HepG2 (cell line): ENCODE measurements around the gene TEX30. TPM values are rescaled to one million over a fixed set of nuclear protein-coding genes. Genes with fewer than 3 reads are reported as not detected.

Experiments used
- ARID4A ChIP-seq: sonication (generic); formaldehyde crosslinking; IDR thresholded peaks from 2 replicates; pipeline ENCODE4 v1.5.0; 2020; ENCODE audit warnings: mild to moderate bottlenecking, missing genetic modification reagents, borderline replicate concordance
- GMEB1 ChIP-seq: sonication (generic); formaldehyde crosslinking; IDR thresholded peaks from 2 replicates; pipeline ENCODE4 v1.5.1; 2020; ENCODE audit warnings: missing genetic modification reagents, mild to moderate bottlenecking, borderline replicate concordance
- HMG20B ChIP-seq: conservative IDR thresholded peaks from 2 replicates; pipeline ENCODE4 v1.6.1; 2016; ENCODE audit warnings: missing genetic modification reagents, missing compliant biosample characterization
- KAT7 ChIP-seq: IDR thresholded peaks from 2 replicates; pipeline ENCODE4 v1.6.1; 2018; ENCODE audit warnings: borderline replicate concordance, missing compliant biosample characterization
- MAFK ChIP-seq, 2 experiments: IDR thresholded peaks in 1 of 2; conservative IDR thresholded peaks in 1 of 2; 2 replicates each; pipeline ENCODE4 v1.6.1; 2011; ENCODE audit warnings: improper control_type of control experiment in 2 of 2, low read length in 2 of 2
- MYPOP ChIP-seq: sonication (generic); formaldehyde crosslinking; IDR thresholded peaks from 2 replicates; pipeline ENCODE4 v1.8.1; 2023; ENCODE audit warnings: mild to moderate bottlenecking, moderate library complexity, missing genetic modification reagents
- REPIN1 ChIP-seq: sonication (generic); formaldehyde crosslinking; IDR thresholded peaks from 2 replicates; pipeline ENCODE4 v1.8.0; 2022; ENCODE audit warnings: missing genetic modification reagents, low read depth, mild to moderate bottlenecking, borderline replicate concordance
- SALL1 ChIP-seq: sonication (generic); formaldehyde crosslinking; IDR thresholded peaks from 2 replicates; pipeline ENCODE4 v1.8.0; 2022; ENCODE audit warnings: mild to moderate bottlenecking, missing genetic modification reagents
- SMAD9 ChIP-seq: sonication (generic); formaldehyde crosslinking; IDR thresholded peaks from 2 replicates; pipeline ENCODE4 v1.5.1; 2020; ENCODE audit warnings: mild to moderate bottlenecking, missing genetic modification reagents
- SMARCE1 ChIP-seq: fragments of 450-650 bp; IDR thresholded peaks from 2 replicates; pipeline ENCODE4 v1.6.1; 2017; ENCODE audit warnings: borderline replicate concordance
- SUZ12 ChIP-seq: fragments of 150-350 bp; IDR thresholded peaks from 2 replicates; pipeline ENCODE4 v1.6.1; 2014; ENCODE audit warnings: low read depth, low read length
- TAF1 ChIP-seq: sonication (generic); formaldehyde crosslinking; IDR thresholded peaks from 2 replicates; pipeline ENCODE4 v1.4.0; 2020; ENCODE audit warnings: missing genetic modification reagents
- USF2 ChIP-seq, 2 experiments: sonication (generic) in 1 of 2; formaldehyde crosslinking in 1 of 2; IDR thresholded peaks; 2 replicates each; pipeline versions ENCODE4 v1.5.1 to v1.6.1; 2011 to 2020; ENCODE audit warnings: borderline replicate concordance in 1 of 2, low read depth in 1 of 2, low read length in 1 of 2, mild to moderate bottlenecking in 1 of 2, missing genetic modification reagents in 1 of 2, moderate library complexity in 1 of 2
- ZBTB21 ChIP-seq: sonication (generic); formaldehyde crosslinking; IDR thresholded peaks from 2 replicates; pipeline ENCODE4 v1.4.0; 2020; ENCODE audit warnings: missing genetic modification reagents
- ZKSCAN5 ChIP-seq: sonication (generic); formaldehyde crosslinking; IDR thresholded peaks from 2 replicates; pipeline ENCODE4 v1.5.1; 2020; ENCODE audit warnings: mild to moderate bottlenecking, missing genetic modification reagents
- ZNF781 ChIP-seq: sonication (generic); formaldehyde crosslinking; IDR thresholded peaks from 2 replicates; pipeline ENCODE4 v1.5.1; 2020; ENCODE audit warnings: borderline replicate concordance, mild to moderate bottlenecking, missing genetic modification reagents; ENCODE audit errors: not compliant biosample characterization
- polyA plus RNA-seq, 8 experiments: library from polyadenylated mRNA; depleted of rRNA in 3 of 8; stranded (reverse) in 7 of 8; unstranded in 1 of 8; fragments of >200 nt; fragmentation: Illumina TruSeq in 4 of 8; extraction: Trizol in 4 of 8; gene quantifications; 2 replicates each; pipeline versions ENCODE4 v1.2.1 to v1.2.3, GENCODE V29; 2011 to 2016; ENCODE audit warnings: low read depth in 4 of 8, missing spikeins in 1 of 8, mixed read lengths in 1 of 8; ENCODE audit not compliant: insufficient read depth in 1 of 8
- total RNA-seq, 5 experiments: library from RNA; depleted of rRNA; stranded (reverse); fragments of >200 nt; fragmentation: Illumina TruSeq; extraction: Trizol; gene quantifications; 2 replicates each; pipeline ENCODE4 v1.2.3, GENCODE V29; 2016; ENCODE audit warnings: low read depth in 1 of 5

Gene TEX30
- total and polyA plus RNA-seq, 2 of the 13 experiments (the other 11 are each of a cell fraction or from before 2014, with no cell fraction given): 0.60 to 1.2 TPM

GRCh38 chr13:102798581-102799425, 25.2 kb upstream of the TEX30 start, which contains the start of the genes BIVM and POGLUT2 (continued):
- TF ChIP-seq KAT7 (CRISPR knock-in tag) (no peak), ARID4A (CRISPR knock-in tag) (peak; percentile 76; the same call in 1 of the 2 replicates), SUZ12 (peak; percentile 78), MYPOP (CRISPR knock-in tag) (no peak; the same call in 1 of the 2 replicates), GMEB1 (peak; percentile 74), SMAD9 (CRISPR knock-in tag) (no peak), ZNF781 (peak; percentile 20), ZKSCAN5 (CRISPR knock-in tag) (no peak), TAF1 (peak; percentile 90), SALL1 (CRISPR knock-in tag) (peak; percentile 72), HMG20B (CRISPR knock-in tag) (no peak), USF2 (IDR thresholded peaks at IDR 0.05; ENCODE audit: low read depth, low read length) (no peak; the same call in 1 of the 2 replicates), USF2 (CRISPR knock-in tag; IDR thresholded peaks at IDR 0.05; ENCODE audit: borderline replicate concordance) (peak; percentile 73; the same call in 1 of the 2 replicates), SMARCE1 (no peak), MAFK (conservative IDR thresholded peaks at IDR 0.05 in 1 of 2, IDR thresholded peaks at IDR 0.05 in 1 of 2; ENCODE audit: low read length in 2 of 2) (no peak), ZBTB21 (CRISPR knock-in tag) (no peak), REPIN1 (CRISPR knock-in tag) (peak; percentile 28; the same call in 1 of the 2 replicates)
